ENCODE measurements around the gene CDC14B.
"Not testable (repeated sequence)": the region's sequence is repeated elsewhere in the genome, so short reads cannot be mapped to it uniquely, and the experiment has no call there.

The CDC14B gene

GRCh38 chr9:96503918-96504317, 115.7 kb downstream of the CDC14B start:
- TF ChIP-seq CTCF (conservative IDR thresholded peaks at IDR 0.05), result no peak
- no peak overlapping the region for H3K27ac ChIP-seq

GRCh38 chr9:96503374-96503748, 116.3 kb downstream of the CDC14B start:
- H3K27ac ChIP-seq, result not testable (repeated sequence)

GRCh38 chr9:96502539-96503373, 116.9 kb downstream of the CDC14B start:
- H3K27ac ChIP-seq, result no peak overlapping the region
- no peak for TF ChIP-seq CTCF (conservative IDR thresholded peaks at IDR 0.05)

- TF ChIP-seq CTCF (conservative IDR thresholded peaks at IDR 0.05), result no peak
- H3K27ac ChIP-seq, result no peak overlapping the region
Measured at GRCh38 chr9:96501633-96502538, 117.8 kb downstream of the CDC14B start.

GRCh38 chr9:96500696-96501632, 118.7 kb downstream of the CDC14B start:
- no peak for TF ChIP-seq CTCF (conservative IDR thresholded peaks at IDR 0.05)
- H3K27ac ChIP-seq, result no peak overlapping the region

GRCh38 chr9:96499257-96499656, 120.4 kb downstream of the CDC14B start:
- no peak for TF ChIP-seq CTCF (conservative IDR thresholded peaks at IDR 0.05)
- no peak overlapping the region for H3K27ac ChIP-seq

GRCh38 chr9:96498796-96499195, 120.8 kb downstream of the CDC14B start:
- no peak overlapping the region for H3K27ac ChIP-seq
- TF ChIP-seq CTCF (conservative IDR thresholded peaks at IDR 0.05), result no peak
